HG02943 (cell line): ENCODE measurements around the gene TMCO4.

Experiments used
- ATAC-seq: cut with Tn5 transposase; IDR thresholded peaks from one replicate; pipeline ENCODE4 v1.9.1; 2021; ENCODE audit warnings: mild to moderate bottlenecking, low read depth, moderate library complexity; ENCODE audit not compliant: unreplicated experiment

Gene TMCO4

GRCh38 chr1:19780267-19780877, 19.3 kb downstream of the TMCO4 start:
- no peak for ATAC-seq

GRCh38 chr1:19776933-19777332, 22.8 kb downstream of the TMCO4 start:
- no peak for ATAC-seq

GRCh38 chr1:19776287-19776686, 23.4 kb downstream of the TMCO4 start:
- no peak for ATAC-seq

- ATAC-seq = no peak
Observed at GRCh38 chr1:19775831-19776230, 23.9 kb downstream of the TMCO4 start.

GRCh38 chr1:19775317-19775716, 24.4 kb downstream of the TMCO4 start:
- ATAC-seq = no peak

- no peak for ATAC-seq
Observed at GRCh38 chr1:19774180-19774785, 25.4 kb downstream of the TMCO4 start.

DNA sequence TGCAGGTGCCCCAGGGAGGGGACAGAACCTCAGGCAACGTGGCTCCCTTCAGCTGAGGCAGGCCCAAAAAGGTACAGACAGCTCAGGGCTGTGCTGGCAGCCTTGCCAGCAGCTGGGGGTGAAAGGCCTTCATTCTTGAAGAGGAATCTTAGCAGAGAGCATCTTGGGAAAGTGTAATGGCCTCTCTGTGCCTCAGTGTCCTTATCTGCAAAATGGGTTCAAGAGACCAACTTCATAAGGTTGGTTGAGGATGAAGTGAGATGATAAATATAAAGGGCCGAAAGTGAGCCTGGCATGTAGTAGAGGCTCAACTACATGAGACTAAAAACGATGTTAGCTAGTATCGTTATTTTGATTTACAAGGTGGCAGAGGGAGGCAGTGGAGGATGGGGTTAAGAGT, 26.2 kb downstream of the TMCO4 start:
- ATAC-seq = no peak

DNA sequence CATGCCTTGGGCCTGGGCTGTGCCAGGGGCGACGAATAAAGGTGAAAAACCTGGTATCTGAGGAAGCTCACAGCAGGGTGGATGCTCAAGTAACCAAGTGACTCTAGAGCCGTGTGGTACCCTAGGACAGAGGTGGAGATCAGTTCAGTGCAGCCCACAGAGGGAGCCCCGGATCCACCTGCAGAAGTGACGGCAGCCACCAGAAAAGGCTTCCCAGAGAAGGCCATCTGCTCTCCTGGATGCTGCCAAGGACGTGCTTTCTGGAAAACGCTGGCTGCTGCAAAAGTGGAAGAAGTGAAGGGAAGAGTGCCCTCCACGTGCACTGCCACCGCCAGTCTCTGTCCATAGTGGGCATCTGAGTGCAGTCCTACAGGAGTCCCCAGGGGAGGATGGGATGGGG, 27.7 kb downstream of the TMCO4 start:
- ATAC-seq = no peak

- no peak for ATAC-seq
Observed at GRCh38 chr1:19771350-19771749, 28.4 kb downstream of the TMCO4 start.

DNA sequence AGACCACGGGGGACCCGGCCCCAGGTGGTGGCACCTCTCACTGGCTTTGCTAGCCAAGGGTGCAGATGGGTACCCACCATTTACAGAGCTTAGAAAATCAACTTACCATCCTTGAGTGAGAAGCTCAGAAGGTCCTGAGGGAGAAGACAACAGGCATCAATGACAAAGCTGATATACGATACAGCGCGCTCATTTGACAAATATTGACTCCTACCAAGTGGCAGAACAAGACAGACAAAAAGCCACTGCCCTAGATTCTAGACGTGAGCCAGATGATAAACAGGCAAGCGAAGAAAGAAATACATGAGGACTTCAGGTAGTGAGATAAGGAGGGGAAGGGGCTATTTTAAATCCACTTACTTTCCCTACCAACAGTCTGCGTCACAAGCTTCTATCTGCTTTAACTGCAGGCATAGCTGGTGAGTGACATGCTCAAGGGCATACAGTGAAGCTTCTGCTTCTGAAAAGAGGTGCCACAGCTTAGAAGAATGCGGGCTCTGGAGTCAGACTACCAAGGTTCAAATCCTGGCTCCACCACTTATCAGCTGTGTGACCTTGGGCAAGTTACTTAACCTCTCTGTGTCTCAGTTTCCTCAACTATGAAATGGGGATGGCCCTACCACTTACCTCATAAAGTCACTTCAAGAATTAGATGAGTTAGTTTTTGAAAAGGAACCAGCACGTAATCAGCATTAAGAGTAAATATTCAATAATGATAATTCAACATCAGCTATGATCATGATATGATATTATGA, 29.1 kb downstream of the TMCO4 start:
- no peak for ATAC-seq

- no peak for ATAC-seq
Observed at GRCh38 chr1:19769211-19769932, 30.3 kb downstream of the TMCO4 start.

- no peak for ATAC-seq
Observed at GRCh38 chr1:19768353-19769210, 31.1 kb downstream of the TMCO4 start.

GRCh38 chr1:19765623-19766022, 34.1 kb downstream of the TMCO4 start:
- no peak for ATAC-seq

GRCh38 chr1:19764848-19765247, 34.9 kb downstream of the TMCO4 start:
- ATAC-seq = no peak

DNA sequence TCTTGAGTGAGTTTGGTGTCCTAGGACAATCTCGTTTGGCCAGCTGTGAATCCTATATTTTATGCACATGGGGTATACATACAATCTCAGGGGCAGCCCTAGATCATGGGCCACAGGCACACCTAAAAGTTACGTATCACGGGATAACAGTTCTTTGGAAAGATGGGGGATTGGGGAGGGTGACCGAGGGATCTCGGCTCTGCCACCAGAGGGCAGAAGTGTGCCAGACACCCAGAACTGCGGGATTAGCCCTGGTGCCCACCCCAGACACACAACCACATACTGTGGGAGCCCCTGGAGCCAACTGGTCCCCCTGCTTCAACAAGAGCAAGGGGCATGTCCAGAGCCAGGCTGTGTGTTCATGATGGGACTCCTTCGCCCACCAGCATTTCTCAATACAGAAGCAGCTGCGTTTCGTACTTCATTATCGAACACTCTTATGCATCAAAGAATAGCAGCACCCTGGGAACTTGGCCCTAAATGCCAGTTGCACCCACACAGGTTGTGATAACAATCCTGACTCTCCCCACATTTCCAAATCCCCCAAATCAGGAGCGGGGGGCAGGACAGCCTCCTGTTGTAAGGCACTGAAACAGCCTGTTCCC, 37.4 kb downstream of the TMCO4 start:
- no peak for ATAC-seq

- ATAC-seq = no peak
Observed at GRCh38 chr1:19759740-19760089, 40.0 kb downstream of the TMCO4 start.

DNA sequence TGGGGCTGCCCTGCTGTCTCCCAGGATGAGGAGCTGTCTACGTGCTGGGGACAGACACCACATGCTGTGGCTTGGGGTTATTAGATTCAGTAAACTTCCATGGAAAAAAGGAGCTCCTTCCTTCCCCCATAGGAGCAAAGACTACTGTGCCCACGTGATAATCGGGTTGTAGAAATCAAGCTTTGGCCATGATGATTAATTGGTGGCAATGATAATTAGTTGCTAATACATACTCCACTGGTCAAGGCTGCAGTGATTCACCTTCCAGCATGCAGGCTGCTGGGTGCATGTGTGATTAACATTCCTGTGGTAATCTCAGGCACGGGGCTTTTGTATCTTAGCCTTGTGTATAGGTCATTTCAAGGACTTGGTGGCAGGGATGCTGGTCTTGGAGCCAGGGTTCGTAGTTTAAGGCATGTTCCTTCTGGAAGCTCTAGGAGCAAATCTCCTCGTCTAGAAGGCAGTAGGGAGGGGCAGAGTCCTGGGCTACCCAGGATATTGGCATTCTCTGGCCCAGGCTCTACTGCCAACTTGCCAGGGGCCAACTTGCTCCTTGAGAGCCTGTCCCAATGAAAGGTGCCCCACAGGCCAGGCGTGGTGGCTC, 41.4 kb downstream of the TMCO4 start:
- no peak for ATAC-seq

DNA sequence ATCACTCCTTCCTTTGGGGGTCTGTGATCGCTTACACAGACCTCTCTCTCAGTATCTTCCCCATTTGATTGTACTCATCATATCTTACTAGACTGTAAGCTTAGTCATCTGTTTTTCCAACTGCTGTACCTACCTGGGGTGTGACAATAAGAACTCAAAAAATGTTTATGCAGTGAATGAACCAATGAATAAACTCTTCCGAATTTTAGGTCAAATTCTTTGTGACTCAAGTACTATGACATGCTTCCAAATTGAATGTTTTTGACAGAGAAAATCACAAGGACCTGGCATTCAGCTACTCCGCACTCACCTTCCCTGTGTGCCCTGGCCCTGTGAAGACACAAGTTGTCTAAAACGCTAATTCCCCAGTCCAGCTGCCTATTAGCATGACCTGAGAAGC, 42.1 kb downstream of the TMCO4 start:
- ATAC-seq = no peak

DNA sequence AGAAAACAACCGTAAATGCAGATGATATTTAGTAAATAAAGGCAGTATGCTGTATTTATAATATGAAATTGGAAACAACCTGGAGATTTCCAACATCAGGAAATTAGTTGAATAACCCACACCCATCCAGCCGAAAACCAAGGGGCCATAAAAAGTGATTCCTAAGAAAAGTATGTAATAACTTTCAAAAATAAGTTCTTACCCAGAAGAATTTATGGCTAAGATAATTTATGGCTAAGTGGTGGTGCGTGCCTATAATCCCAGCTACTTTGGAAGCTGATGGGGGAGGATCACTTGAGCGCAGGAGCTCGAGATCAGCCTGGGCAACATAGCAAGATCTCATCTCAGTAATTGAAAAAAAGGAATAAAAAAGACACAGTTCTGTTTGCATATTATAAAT, 43.2 kb downstream of the TMCO4 start:
- no peak for ATAC-seq

- ATAC-seq = no peak
Observed at GRCh38 chr1:19754482-19754881, 45.2 kb downstream of the TMCO4 start.
